OCI-LY1 (cell line): ENCODE data around the gene NANP.

Experiments
- H2AFZ ChIP-seq: fragments of 200-600 bp; sonication (generic), shearing (Covaris generic); 2 replicates; pipeline ENCODE4 v1.6.0; 2014; ENCODE audit warnings: antibody characterized with exemption, mild to moderate bottlenecking, low read length
- H3F3A ChIP-seq: fragments of 200-600 bp; sonication (generic), shearing (Covaris generic); 2 replicates; pipeline ENCODE4 v1.6.0; 2014; ENCODE audit warnings: mild to moderate bottlenecking, antibody characterized with exemption, low read length, moderate library complexity; ENCODE audit not compliant: insufficient read depth
- H3K27ac ChIP-seq: fragments of 200-600 bp; sonication (generic); 2 replicates; pipeline ENCODE4 v1.5.1; 2014; ENCODE audit warnings: low read length, mixed run types, mild to moderate bottlenecking, low read depth; ENCODE audit not compliant: poor library complexity, severe bottlenecking
- H3K27me3 ChIP-seq: fragments of 200-600 bp; sonication (generic); 2 replicates; pipeline ENCODE4 v1.6.0; 2014; ENCODE audit warnings: antibody characterized with exemption, mild to moderate bottlenecking, low read length, moderate library complexity; ENCODE audit not compliant: insufficient read depth
- H3K36me3 ChIP-seq: fragments of 200-600 bp; sonication (generic); 2 replicates; pipeline ENCODE4 v1.6.1; 2014; ENCODE audit warnings: mild to moderate bottlenecking, antibody characterized with exemption, low read length, moderate library complexity, mixed read lengths; ENCODE audit not compliant: insufficient read depth
- H3K4me1 ChIP-seq: fragments of 200-600 bp; sonication (generic); 2 replicates; pipeline ENCODE4 v1.5.1; 2014; ENCODE audit warnings: mild to moderate bottlenecking, low read length, moderate library complexity; ENCODE audit not compliant: insufficient read depth, severe bottlenecking
- H3K4me2 ChIP-seq: fragments of 200-600 bp; sonication (generic), shearing (Covaris generic); 2 replicates; pipeline ENCODE4 v1.6.1; 2014; ENCODE audit warnings: low read length
- H3K4me3 ChIP-seq: fragments of 200-600 bp; sonication (generic); 2 replicates; pipeline ENCODE4 v1.5.1; 2014; ENCODE audit warnings: low read length, low read depth, mild to moderate bottlenecking, mixed read lengths; ENCODE audit not compliant: poor library complexity, severe bottlenecking
- H3K79me2 ChIP-seq: fragments of 200-600 bp; shearing (Covaris generic); 2 replicates; pipeline ENCODE4 v1.6.1; 2016; ENCODE audit warnings: mixed run types, low read length, mixed read lengths; ENCODE audit not compliant: insufficient read depth
- H3K9ac ChIP-seq: fragments of 200-600 bp; sonication (generic), shearing (Covaris generic); 2 replicates; pipeline ENCODE4 v1.6.1; 2014; ENCODE audit warnings: mild to moderate bottlenecking, low read length, mixed read lengths
- H3K9me2 ChIP-seq: fragments of 200-600 bp; sonication (generic), shearing (Covaris generic); 2 replicates; pipeline ENCODE4 v1.6.1; 2014; ENCODE audit warnings: low read depth, mild to moderate bottlenecking, low read length, mixed read lengths
- H3K9me3 ChIP-seq: fragments of 200-600 bp; shearing (Covaris generic); 2 replicates; pipeline ENCODE4 v1.6.1; 2014; ENCODE audit warnings: low read length, mixed read lengths
- H4K20me1 ChIP-seq: fragments of 200-600 bp; sonication (generic), shearing (Covaris generic); 2 replicates; pipeline ENCODE4 v1.6.0; 2016; ENCODE audit warnings: mild to moderate bottlenecking, low read length; ENCODE audit not compliant: insufficient read depth
- CTCF ChIP-seq: fragments of 200-600 bp; sonication (generic), shearing (Covaris generic); IDR thresholded peaks from 2 replicates; pipeline ENCODE4 v1.5.1; 2017; ENCODE audit warnings: mild to moderate bottlenecking, antibody characterized with exemption, low read length, moderate library complexity, mixed read lengths
- EZH2 ChIP-seq: fragments of 200-600 bp; sonication (generic), shearing (Covaris generic); IDR thresholded peaks from 2 replicates; pipeline ENCODE4 v1.8.0; 2017; ENCODE audit warnings: borderline replicate concordance, mixed run types, mild to moderate bottlenecking, antibody characterized with exemption, low read length, moderate library complexity, mixed read lengths

Gene NANP

GRCh38 chr20:25626779-25627178, 3.0 kb upstream of the NANP start:
- Histone ChIP-seq H3K4me1 (peaks cover 28% of the 10 kb centered on the region), H3K27ac (no peak overlapping the region), H4K20me1 (no peaks in the 10 kb centered on the region), H3K9ac (no peak overlapping the region), H2AFZ (no peak overlapping the region), H3F3A (no peaks in the 10 kb centered on the region), H3K9me2 (no peaks in the 10 kb centered on the region), H3K27me3 (no peaks in the 10 kb centered on the region), H3K36me3 (peaks cover 11% of the 10 kb centered on the region), H3K4me2 (no peak overlapping the region), H3K79me2 (peaks cover 16% of the 10 kb centered on the region), H3K9me3 (peaks cover 3% of the 10 kb centered on the region; the same call in 1 of the 2 replicates), H3K4me3 (no peak overlapping the region)
- TF ChIP-seq CTCF (no peak), EZH2 (no peak)

GRCh38 chr20:25624500-25624939, 706 bp upstream of the NANP start:
- TF ChIP-seq CTCF, result no peak
- TF ChIP-seq EZH2, result no peak
- Histone ChIP-seq H3K4me2 (peak overlapping the region; percentile 96), H4K20me1 (no peaks in the 10 kb centered on the region), H3K9ac (peak overlapping the region; percentile 86), H3K27ac (peak overlapping the region; percentile 75), H3F3A (no peaks in the 10 kb centered on the region), H3K36me3 (peaks cover 16% of the 10 kb centered on the region), H3K79me2 (peaks cover 18% of the 10 kb centered on the region), H2AFZ (0 out of 2 replicates have a peak overlapping the region, but pooled peaks have one; percentile 4), H3K27me3 (no peaks in the 10 kb centered on the region), H3K4me1 (peaks cover 43% of the 10 kb centered on the region), H3K4me3 (peak overlapping the region; percentile 84), H3K9me2 (no peaks in the 10 kb centered on the region), H3K9me3 (no peaks in the 10 kb centered on the region; the same call in 1 of the 2 replicates)

- Histone ChIP-seq H3K9me2 (no peaks in the 10 kb centered on the region), H2AFZ (0 out of 2 replicates have a peak overlapping the region, but pooled peaks have one; percentile 11), H3K4me3 (peak overlapping the region; percentile 84), H3K9ac (peak overlapping the region; percentile 86), H3F3A (no peaks in the 10 kb centered on the region), H3K36me3 (peaks cover 11% of the 10 kb centered on the region), H3K4me2 (peak overlapping the region; percentile 96), H4K20me1 (no peaks in the 10 kb centered on the region), H3K4me1 (peaks cover 45% of the 10 kb centered on the region), H3K9me3 (no peaks in the 10 kb centered on the region; the same call in 1 of the 2 replicates), H3K79me2 (peaks cover 23% of the 10 kb centered on the region), H3K27me3 (no peaks in the 10 kb centered on the region), H3K27ac (peak overlapping the region; percentile 75)
- TF ChIP-seq EZH2 (no peak), CTCF (no peak)
Observed at GRCh38 chr20:25623225-25623735, 534 bp downstream of the NANP start.
